Stomach (tissue), 9 donors: ENCODE measurements around the gene AK1. TPM values are rescaled to one million over a fixed set of nuclear protein-coding genes. Genes with fewer than 3 reads are reported as not detected.

ENCODE experiments used
- DNase-seq, 2 donors: peaks; one replicate each; pipeline versions ENCODE4 v3.0.0 to v3.0.0-alpha.2; 2013 to 2019
- H3K27ac ChIP-seq, 5 donors: fragments of 200-600 bp in 4 of 5; sonication (generic) in 4 of 5; one replicate each; pipeline ENCODE4 v1.5.1; 2013 to 2019; ENCODE audit warnings: mild to moderate bottlenecking in 1 of 5, moderate library complexity in 1 of 5
- H3K27me3 ChIP-seq, 3 donors: fragments of 200-600 bp; sonication (generic); one replicate each; pipeline ENCODE4 v1.5.1; 2017 to 2019; ENCODE audit warnings: mixed run types in 1 of 3
- H3K36me3 ChIP-seq, 4 donors: fragments of 200-600 bp; sonication (generic); 1 replicate in 3 of 4; 2 replicates in 1 of 4; pipeline ENCODE4 v1.5.1; 2016 to 2019
- H3K4me1 ChIP-seq, 4 donors: fragments of 200-600 bp; sonication (generic); one replicate each; pipeline ENCODE4 v1.5.1; 2016 to 2019
- H3K4me3 ChIP-seq, 4 donors: fragments of 200-600 bp; sonication (generic) in 3 of 4; one replicate each; pipeline ENCODE4 v1.5.1; 2016 to 2019; ENCODE audit warnings: mild to moderate bottlenecking in 1 of 4
- H3K9me3 ChIP-seq, 4 donors: fragments of 200-600 bp; sonication (generic); one replicate each; pipeline ENCODE4 v1.5.1; 2016 to 2019
- CTCF ChIP-seq, 7 experiments: fragments of 450-650 bp in 4 of 7; fragments of 200-600 bp in 3 of 7; sonication (generic) in 3 of 7; IDR thresholded peaks; one replicate each; pipeline ENCODE4 v1.5.1; 2016 to 2019; ENCODE audit warnings: antibody characterized with exemption in 7 of 7, control low read depth in 2 of 7, mild to moderate bottlenecking in 1 of 7
- EP300 ChIP-seq: sonication (generic); formaldehyde crosslinking; IDR thresholded peaks from one replicate; pipeline ENCODE4 v1.6.1; 2017; ENCODE audit warnings: antibody characterized with exemption
- POLR2A ChIP-seq, 4 donors: fragments of 450-650 bp; IDR thresholded peaks; one replicate each; pipeline ENCODE4 v1.6.1; 2016; ENCODE audit warnings: antibody characterized with exemption in 4 of 4, control low read depth in 2 of 4, mild to moderate bottlenecking in 1 of 4, moderate library complexity in 1 of 4
- POLR2AphosphoS5 ChIP-seq, 3 donors: sonication (generic); formaldehyde crosslinking; IDR thresholded peaks; one replicate each; pipeline ENCODE4 v1.6.1; 2016; ENCODE audit warnings: antibody characterized with exemption in 3 of 3
- WGBS, 5 donors: extraction: QIAGEN DNeasy Blood & Tissue Kit in 3 of 5; methylation state at CpG; one replicate each; pipeline versions ENCODE4 v1.1.5 to v1.1.7; 2013 to 2018; 5-methylcytosine and 5-hydroxymethylcytosine counted together
- intact Hi-C: fragments of 100-400 bp; cut with DNase I; formaldehyde crosslinking; loops from one replicate; pipeline ENCODE4 v1.15.1; 2023; ENCODE audit warnings: low total_unique reads
- polyA plus RNA-seq, 3 donors: library from polyadenylated mRNA; stranded (reverse); fragments of 200-250 nt; gene quantifications; one replicate each; pipeline ENCODE4 v1.2.3, GENCODE V29; 2013
- total RNA-seq, 5 donors: library from RNA; depleted of rRNA; stranded (reverse); fragments of >200 nt; gene quantifications; one replicate each; pipeline versions ENCODE4 v1.1.0 to v1.2.3, GENCODE V29; 2014 to 2016
- donor health status: healthy with polysubstance abuse.
- donor health status: Bipolar disorder and iron deficiency.
- donor health status: healthy.

The AK1 gene
- total and polyA plus RNA-seq, 8 donors = 7.2 to 92.1 (median 64.4) TPM; not detected in 1

GRCh38 chr9:127828262-127829031, 49.0 kb downstream of the AK1 start:
- Histone ChIP-seq H3K27me3 (no peaks in the 10 kb centered on the region), H3K27ac (peak overlapping the region; percentile 49 to 83 (median 76)), H3K4me1 (peaks cover 16 to 43% (median 34%) of the 10 kb centered on the region in 4 donors), H3K4me3 (peak overlapping the region; percentile 14 to 35 (median 28)), H3K36me3 (peaks cover 13 to 27% (median 20%) of the 10 kb centered on the region in 4 donors), H3K9me3 (no peaks in the 10 kb centered on the region)
- intact Hi-C loops = no loop called here
- no peak for TF ChIP-seq CTCF (IDR thresholded peaks at IDR 0.05)
- TF ChIP-seq EP300 = no peak
- peak; percentile 18 to 85 (median 85) for TF ChIP-seq POLR2AphosphoS5 (IDR thresholded peaks at IDR 0.05)
- TF ChIP-seq POLR2A (IDR thresholded peaks at IDR 0.05) = no peak
- WGBS, 5 donors = 10 to 26% (median 14%) methylated on average over 13 to 34 of the region's 34 CpGs
- DNase-seq = peak; percentile 80 to 93

- WGBS, 5 donors = 55 to 70% (median 67%) methylated on average over 3 to 7 of the region's 7 CpGs
- peaks cover 16 to 35% (median 28%) of the 10 kb centered on the region in 4 donors for H3K36me3 ChIP-seq
- DNase-seq = no peak
- peaks cover 16 to 43% (median 25%) of the 10 kb centered on the region in 4 donors for H3K4me1 ChIP-seq
- peak overlapping the region in 1 of 5 donors; percentile 76 for H3K27ac ChIP-seq
- H3K4me3 ChIP-seq = no peak overlapping the region
- TF ChIP-seq EP300 = no peak
- no peak for TF ChIP-seq POLR2A (IDR thresholded peaks at IDR 0.05)
- no peak for TF ChIP-seq POLR2AphosphoS5 (IDR thresholded peaks at IDR 0.05)
- no peak for TF ChIP-seq CTCF (IDR thresholded peaks at IDR 0.05)
- H3K27me3 ChIP-seq = no peaks in the 10 kb centered on the region
- no peaks in the 10 kb centered on the region for H3K9me3 ChIP-seq
- intact Hi-C loops = no loop called here
Observed at GRCh38 chr9:127826253-127826913, 51.1 kb downstream of the AK1 start.

- H3K27ac ChIP-seq = peak overlapping the region in 1 of 5 donors; percentile 19
- H3K27me3 ChIP-seq = no peaks in the 10 kb centered on the region
- peak overlapping the region in 1 of 4 donors; percentile 13 for H3K4me3 ChIP-seq
- TF ChIP-seq POLR2A (IDR thresholded peaks at IDR 0.05) = no peak
- peak in 3 of 7 experiments; percentile 24 to 61 (median 47) for TF ChIP-seq CTCF (IDR thresholded peaks at IDR 0.05)
- no peak for TF ChIP-seq EP300
- no peak for TF ChIP-seq POLR2AphosphoS5 (IDR thresholded peaks at IDR 0.05)
- intact Hi-C loops = no loop called here
- WGBS, 5 donors = 27 to 50% (median 39%) methylated on average over 24 to 42 of the region's 42 CpGs
- peak; percentile 64 to 78 for DNase-seq
- H3K9me3 ChIP-seq = no peaks in the 10 kb centered on the region
- H3K4me1 ChIP-seq = peaks cover 16 to 43% (median 25%) of the 10 kb centered on the region in 4 donors
- peaks cover 16 to 43% (median 35%) of the 10 kb centered on the region in 4 donors for H3K36me3 ChIP-seq
Observed at GRCh38 chr9:127825319-127826051, 52.0 kb downstream of the AK1 start.

GRCh38 chr9:127822108-127822507, 55.4 kb downstream of the AK1 start:
- Histone ChIP-seq H3K36me3 (peaks cover 22 to 77% (median 66%) of the 10 kb centered on the region in 4 donors), H3K9me3 (no peaks in the 10 kb centered on the region), H3K4me3 (no peak overlapping the region), H3K4me1 (peaks cover 0 to 25% (median 12%) of the 10 kb centered on the region in 4 donors), H3K27ac (no peak overlapping the region), H3K27me3 (no peaks in the 10 kb centered on the region)
- intact Hi-C loops = no loop called here
- no peak for TF ChIP-seq EP300
- TF ChIP-seq POLR2A (IDR thresholded peaks at IDR 0.05) = no peak
- no peak for TF ChIP-seq POLR2AphosphoS5 (IDR thresholded peaks at IDR 0.05)
- no peak for TF ChIP-seq CTCF (IDR thresholded peaks at IDR 0.05)
- 66 to 81% (median 77%) methylated on average over 4 of the region's 4 CpGs for WGBS, 5 donors
- DNase-seq = no peak
